Stimulated activated CD4-positive, alpha-beta T cell treated with anti-CD3 and anti-CD28 coated beads, Interleukin-15, amount 100 ng/mL, for 48 hours (primary cell): ENCODE measurements around the gene JDP2.
A peak's percentile ranks its signal among the peaks of the same experiment; 100 is the strongest.

Experiments used
- DNase-seq, 2 donors: peaks; one replicate each; pipeline ENCODE4 v3.0.0-alpha.2; 2020; ENCODE audit warnings: low read depth in 2 of 2

Gene JDP2

DNA sequence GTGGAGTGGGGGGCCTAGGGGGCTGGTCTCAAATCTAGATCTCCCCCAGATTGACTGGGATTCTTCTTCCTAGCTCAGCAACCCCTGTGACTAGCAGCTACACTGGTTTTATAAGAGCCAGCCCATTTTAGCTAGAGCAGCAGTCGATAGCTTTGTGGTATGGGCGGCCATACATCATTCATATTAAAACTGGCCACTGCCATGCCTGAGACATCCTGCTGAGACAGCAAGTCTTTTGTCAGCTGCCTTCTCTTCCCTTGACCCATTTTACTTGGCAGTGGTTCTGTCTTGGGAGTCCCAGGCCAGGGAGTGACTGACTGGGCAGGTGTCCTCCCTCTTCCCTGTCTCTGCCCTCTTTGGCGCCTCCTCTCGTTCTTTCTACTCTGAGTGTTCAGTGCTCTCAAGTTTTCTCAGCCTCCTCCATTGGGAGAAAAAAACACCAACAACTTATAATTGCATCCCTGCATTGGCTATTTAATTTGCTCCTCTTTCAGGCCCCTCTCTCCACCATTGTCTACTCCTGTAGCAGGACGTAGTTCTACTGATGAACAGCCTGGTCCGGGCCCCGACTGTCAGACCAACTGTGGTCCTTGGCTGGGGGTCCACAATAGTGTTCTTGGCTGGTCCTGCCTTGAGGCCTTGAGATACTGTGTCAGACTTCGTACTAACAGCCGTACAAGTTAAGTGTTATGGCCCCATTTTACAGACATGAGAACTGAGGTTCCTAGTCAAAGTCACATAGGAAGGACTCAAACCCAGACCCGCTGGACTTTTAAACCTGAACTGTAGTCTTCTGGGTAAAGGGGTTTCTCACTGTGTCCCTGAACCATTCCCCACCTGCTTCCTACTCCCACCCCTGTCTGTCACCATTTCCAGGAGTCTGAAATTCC is 18.3 kb upstream of the JDP2 start:
- no peak for DNase-seq

DNA sequence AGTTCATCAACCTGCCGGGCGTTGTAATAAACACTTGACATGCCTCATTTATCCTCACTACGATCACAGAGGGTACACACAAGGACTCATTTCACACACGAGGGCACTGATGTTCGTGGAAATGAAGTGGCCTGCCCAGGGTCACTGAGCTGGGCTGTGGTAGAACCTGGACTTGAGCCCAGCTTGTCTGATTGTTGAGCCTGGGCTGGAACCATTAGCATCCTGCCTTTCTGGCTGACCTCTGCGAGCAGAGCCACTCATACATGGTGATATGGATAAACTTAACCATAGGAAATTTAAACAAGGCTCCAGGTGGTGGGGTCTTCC is 16.6 kb upstream of the JDP2 start:
- DNase-seq, result no peak

DNA sequence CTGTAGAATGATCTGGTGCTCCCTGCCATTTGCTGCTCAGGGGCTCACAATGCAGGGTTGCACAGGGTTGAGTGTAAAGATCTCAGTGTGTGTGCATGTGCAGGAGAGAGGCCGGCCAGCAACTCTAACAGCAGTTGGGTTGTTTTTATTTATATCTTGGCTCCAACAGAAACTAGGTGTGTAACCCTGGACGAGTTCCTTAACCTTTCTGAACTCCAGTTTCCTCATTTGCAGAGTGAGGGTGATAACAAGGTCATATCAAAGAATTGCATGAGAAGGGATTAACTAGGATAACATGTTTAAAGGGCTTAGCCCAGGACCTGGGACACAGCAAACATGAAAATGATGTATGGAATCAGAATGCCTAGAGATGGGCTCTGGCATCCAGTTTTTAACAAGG is 14.8 kb upstream of the JDP2 start:
- DNase-seq, result no peak

DNA sequence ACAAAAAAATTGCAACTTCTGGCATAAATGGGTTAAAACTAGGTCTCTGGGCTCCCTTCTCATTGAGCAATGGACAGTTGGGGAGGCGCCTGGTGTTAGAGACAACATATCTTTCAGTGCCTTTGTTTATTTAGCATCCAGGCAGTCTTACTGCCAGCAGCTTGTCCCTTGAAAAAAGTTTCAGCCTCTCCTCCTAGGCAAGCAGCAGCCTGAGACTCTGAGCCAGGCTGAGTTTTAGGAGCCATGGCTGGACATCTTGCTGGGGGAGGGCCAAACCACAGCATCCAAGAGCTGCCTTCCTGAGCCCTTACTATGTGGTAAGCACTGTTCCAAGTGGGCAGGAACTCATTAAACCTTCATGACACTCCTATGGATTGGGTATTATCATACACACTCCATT is 10.1 kb upstream of the JDP2 start:
- DNase-seq, result no peak

DNA sequence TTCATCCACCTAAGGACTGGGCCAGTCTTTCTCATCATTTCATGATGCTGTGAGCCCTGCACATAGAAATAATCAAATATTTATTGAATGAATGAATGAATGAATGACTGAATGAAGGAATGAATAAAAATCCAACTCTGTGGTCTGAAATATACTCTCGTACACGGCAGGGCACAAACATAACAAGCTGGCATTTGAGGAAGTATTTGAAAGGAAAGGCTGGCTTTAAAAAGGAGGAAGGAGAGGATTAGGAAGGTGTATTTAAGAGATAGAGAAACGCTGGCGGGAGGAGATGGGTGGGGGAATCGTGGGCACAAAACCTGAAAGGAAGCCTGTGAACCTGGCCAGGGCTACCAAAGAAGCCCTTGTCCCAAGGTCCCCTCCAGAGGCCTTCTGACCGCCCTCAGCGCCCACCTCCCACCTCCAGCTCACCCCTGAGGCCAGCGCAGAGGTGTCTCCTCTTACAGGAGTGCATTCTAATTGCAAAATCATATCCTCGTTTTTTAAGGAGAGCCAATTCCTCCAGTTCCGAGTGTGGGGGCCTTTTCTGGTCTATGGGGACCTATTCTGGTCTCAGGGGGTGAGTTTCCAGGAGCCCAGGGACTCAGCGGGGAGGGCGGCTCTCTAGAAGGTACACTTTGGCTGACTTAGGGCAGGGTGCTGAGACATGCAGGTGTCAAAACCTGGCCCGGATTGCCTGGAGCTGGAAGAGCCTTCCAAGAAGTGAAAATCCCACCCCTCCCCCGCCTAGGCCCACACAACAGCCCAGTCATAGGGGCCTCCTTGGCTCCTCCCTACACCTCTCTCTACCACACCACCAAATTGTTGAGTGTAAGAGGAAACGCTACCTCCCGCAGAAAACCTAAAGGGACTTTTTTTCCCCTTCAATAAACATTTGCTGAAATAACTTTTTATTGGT is 8.7 kb upstream of the JDP2 start:
- DNase-seq, result peak; percentile 36 to 48

DNA sequence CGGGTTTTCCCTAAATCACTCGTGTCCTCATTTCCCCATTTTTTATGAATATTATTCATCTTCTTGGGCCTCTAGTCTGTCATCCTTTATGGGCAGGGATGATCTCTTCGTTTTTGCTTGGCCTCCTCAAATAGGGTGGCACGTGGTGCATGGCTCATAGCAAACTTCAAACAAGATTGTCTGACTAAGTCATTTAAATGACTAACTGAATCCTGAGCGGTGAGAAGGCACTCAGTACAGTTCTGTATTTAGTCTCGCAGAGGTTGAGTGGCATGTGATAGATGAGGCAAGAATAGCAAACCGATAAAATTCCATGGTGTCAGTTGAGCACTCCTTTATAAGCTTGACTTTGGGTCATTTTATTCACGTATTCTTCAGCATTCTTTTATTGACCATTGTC is 5.7 kb upstream of the JDP2 start:
- peak in 1 of 2 donors; percentile 33 for DNase-seq

DNA sequence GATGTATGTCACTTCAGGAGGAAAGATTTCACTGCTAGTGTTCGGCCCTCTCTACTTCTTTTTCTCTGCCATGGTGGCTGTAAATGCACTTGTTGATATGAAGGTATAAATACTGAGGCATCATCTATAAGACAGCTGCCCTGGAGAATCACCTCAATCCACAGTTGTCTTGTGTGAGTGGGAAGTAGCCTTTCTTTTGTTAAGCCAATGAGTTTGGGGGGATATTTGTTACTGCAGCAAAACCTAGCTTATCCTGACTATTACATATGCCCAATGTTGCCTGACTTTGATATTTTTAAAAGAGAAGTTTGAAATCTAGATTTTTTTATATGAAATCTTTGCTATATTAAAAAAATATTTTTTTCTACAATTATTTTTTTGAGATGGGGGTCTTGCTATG is 3.3 kb upstream of the JDP2 start:
- no peak for DNase-seq

DNA sequence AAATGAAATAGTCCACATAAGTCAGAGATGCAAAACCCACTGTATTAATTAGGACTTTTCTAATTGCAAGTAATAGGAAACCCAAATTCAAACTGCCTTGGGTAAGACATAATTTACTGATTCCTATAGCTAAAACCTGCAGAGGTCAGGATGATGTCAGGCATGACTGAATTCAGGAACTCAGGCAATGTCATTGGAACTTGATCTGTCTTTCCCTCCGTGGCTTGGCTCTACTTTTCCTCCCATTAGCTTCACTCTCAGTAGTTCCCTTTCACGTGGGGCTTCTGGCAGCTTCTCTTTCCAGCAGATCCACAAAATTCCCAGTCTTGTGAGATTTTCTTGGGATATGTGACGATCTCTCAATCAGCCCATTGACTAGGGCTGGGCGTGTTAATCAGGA is 2.4 kb upstream of the JDP2 start:
- DNase-seq, result no peak

DNA sequence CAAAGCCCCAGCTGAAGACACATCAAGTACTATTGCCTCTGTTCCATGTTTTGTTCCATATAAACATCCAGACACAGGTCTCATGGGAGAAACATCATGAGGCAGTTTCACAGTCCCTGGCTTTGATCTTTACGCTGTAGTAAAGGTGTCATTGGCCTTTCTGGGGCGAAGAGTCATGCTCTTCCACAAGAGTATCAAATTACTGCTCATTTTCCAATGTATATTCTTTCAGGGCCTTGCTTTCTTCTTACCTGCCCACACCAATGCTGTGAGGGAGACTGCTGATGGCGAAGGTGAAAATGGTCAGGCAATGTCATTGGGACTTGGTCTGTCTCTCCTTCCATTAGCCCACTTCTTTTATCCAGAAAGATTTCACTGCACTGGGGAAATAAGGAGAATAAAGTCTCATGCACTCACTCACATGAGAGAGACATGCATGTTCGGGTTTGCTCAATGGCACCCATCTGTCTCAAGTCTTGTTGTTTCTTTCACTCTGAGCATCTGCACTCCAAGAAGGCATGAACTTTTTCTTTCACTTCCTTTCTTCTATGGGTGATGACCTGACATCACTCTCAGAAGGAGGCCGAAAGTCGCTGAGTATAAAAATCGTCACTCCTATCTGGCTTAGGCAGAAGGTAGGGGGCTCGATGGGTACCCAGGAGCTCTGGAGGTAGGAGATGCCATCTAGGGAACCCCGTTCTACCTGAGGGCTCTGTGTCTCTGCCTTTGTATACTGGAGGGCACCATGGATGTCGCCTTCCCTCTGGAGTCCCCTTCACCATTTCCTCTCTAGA is 1.3 kb upstream of the JDP2 start:
- DNase-seq, result no peak

DNA sequence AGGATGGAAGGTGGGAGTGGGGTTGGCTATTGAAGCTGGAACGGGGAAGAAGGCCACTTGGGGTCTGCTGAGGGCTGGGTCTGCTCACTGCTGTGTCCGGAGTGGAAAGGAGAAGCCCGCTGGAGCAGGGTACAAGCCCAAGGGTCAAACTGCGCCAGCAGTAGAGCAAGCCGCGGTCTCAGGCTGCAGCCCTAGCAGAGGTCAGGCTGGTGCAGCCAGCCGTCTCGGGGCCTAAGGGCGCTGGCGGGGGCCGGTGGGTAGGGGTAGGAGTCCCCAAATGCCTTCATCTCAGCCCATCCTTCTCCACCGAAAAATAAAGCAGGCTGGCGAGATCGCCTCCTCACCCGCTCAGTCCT is 718 bp upstream of the JDP2 start:
- no peak for DNase-seq

DNA sequence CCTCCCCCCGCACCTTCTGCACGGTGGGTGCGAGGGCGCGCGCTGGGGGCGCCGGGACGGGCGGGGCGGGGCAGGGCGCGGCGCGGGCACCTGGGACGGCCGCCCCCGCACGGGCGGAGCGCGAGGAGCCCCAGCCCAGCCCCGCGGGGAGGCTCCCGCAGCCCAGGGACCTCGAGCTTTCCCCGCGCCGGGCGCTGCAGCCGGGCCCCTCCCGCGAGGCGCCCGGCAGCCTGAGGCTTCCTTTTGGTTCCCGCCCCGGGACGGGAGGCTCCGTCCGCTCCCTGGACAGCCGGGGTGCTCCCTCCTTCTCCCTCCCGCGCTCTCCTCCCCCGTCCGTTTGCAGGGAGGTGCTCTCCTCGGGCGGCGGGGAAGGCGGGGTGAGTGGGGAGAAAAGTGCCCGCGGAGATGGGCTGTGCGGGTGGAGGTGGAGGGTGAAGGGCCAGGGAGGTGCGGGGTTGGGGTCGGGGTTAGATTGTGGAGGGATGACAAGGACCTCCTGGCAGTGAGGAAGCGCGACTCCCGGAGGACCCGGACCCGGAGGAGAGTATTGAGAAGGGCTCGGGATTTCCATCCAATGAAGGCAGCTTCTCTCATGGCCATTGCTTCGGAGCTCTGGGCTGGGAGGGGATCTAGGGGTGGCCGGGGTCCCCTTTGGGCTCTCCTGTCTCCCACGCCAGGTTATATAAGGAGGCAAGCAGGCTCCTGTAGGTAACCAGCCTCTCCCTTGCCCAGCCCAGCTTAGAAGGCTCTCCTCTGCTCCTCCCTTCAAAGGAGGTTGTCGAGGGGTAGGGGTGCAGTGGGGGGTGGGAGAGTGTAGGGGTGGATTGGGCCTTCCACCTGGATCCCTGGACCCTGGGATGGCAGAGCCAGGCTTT is 645 bp downstream of the JDP2 start:
- DNase-seq, result peak in 1 of 2 donors; percentile 7

DNA sequence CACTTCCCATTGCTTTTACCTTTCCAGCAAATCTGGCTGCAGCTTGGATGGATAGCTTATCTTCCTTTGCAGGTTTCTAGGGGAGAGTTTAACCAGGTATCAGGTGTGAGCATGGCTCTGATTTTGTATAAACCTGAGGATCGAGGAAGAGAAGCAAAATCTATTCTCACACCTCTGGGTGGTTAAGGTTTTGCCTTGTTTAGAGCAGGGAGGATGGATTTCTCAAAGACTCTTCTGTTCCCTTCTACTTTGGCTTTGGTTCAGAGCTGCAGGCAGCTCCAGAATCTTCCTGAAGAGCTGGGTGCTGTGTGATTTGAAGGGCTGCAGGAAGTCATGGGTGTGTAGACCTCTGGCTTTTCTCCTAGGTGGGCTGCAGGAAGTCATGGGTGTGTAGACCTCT is 1.7 kb downstream of the JDP2 start:
- no peak for DNase-seq

DNA sequence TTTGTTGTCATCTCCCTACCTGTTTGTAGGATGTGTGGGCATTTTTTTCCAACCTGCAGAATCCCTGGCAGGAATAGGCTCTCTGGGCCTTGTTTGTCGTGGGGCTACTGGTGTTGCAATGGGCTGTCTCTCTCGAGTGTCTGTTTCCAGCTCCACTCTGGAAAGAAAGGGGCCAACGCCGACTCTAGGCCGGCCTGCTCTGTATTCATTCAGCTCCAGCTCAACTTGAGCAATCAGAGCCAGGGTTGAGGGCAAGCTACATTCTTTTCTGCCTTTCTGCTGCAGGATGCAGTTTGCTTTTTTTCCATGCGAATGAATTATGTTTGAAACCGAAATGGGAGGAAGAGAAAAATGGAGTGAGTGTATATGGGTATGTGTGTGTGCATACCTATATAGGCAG is 2.3 kb downstream of the JDP2 start:
- DNase-seq, result no peak

DNA sequence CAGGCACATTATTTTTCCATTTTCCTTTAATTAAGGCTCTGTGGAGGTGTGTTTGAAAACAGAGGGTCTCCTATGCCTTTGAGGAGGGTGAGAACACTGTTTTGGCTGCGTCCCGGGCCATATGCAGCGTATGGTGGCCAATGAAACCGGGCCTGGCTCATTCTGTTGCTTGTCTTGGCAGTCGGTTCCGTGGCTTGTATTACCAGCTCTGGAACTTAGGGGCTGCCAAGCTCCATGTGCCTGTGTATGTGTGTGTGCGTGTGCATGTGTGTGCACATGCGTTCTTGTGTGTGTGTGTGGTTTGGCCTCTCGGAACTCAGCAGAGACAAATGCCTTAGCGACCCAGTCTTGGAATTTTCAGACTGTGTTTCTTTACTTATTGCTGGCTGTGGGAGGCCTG is 2.7 kb downstream of the JDP2 start:
- DNase-seq, result no peak

DNA sequence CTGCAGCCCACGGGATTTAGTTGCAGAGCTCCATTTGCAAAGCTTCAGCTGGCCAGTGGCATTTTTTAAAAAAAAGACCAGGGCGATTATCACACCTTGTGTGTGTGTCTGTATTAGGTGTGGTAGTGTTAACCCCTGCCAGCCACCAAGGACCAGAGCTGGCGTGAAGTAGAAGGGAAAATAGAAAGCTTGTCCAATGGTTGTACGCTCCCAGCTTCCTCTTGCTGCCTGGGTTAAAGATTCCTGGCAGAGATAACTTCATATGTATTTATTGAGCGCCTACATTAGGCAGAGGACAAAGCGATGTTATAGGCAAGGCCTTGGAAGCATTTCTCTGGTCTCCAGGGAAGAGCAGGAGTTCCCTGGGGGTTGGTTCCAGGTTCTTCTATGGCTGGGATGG is 3.2 kb downstream of the JDP2 start:
- no peak for DNase-seq

DNA sequence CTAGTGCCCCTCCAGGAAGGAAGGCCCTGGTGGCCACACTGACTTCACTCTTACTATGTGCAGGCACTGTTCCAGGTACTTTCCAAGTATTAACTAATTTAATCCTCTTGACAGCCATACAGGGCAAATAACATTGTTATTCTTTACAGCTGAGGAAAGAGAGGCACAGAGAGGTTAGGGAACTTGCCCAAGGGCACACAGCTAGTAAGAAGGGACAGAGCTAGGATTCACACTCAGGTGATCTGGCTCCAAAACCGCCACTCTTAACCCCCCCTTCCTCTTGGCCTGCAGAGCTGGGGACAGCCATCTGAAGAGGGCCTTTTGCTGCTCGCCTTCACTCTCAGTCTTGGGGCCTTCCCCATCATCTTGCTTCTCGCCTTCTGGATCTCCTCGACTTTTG is 4.0 kb downstream of the JDP2 start:
- no peak for DNase-seq

DNA sequence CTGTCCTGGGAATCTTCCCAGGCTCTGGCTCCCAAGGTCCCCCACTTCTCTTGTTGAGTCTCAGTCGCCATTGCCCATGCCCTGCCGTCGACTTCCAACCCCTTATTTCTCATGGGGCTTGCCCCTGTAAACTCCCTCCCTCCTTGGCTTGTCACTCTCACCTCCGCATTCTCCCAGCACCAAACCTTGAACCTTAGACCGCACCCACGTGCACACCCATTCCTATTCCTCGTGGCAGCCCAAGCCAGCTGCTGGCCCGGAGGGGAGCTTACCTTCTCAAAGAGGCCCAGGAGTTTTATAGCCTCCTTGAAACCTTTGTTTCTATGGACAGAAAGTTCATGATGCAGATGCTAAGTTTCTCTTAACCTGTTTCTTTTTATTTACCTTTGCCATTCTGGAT is 4.6 kb downstream of the JDP2 start:
- no peak for DNase-seq

DNA sequence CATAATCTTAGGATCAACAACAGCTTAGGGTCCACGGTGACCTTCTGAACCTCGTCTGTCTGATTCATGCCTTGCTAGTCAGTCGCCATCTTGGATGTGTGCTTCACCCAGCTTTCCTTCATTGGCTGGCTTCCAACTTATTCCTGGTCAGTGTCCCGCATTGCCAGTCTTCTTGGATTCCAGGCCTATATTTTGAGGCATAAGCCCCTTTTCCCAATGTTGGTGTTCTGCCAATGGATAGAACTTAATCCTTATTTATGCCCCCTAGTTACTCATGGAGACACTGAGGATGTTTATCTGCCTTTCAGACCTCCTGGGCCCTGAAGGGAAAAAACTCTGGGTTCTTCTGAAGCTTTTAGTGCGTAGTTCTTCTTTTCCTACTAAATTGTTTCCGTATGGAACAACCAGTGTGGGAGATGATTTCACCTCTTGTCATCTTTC is 5.8 kb downstream of the JDP2 start:
- DNase-seq, result no peak

DNA sequence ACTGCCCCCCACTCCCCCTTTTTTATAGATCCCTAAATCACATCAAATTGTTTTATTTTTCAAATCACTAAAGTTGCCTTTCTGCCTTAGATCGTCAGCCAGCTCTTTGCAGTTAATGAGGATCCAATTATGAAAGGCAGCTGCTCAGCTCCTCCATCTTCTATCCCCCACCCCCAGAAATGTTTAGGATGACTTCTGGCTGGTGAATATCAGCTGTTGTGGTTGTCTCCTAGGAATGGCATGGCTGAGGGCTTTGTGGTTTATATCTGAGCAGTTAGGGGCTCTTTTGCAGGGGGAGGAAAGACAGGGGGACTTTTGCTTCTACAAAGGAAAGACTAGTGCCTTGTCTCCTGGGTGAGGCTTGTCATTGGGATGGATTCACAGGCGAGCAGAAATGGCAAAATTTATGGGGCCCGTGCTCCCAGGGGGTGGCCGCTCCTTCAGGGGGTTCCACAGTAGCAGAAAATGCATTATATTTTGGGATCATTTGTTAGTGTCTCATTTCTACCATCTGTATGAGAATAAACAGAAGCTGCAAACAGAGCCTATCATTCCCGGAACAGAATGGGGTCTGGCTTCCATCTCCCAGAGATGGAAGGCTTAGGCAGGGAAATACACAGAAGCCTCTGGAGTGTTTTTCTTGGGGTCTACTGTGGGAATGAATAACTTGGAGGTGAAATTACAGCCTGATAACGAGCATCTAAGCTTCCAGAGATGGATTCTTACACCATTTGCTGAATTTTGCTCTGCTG is 6.5 kb downstream of the JDP2 start:
- DNase-seq, result no peak

DNA sequence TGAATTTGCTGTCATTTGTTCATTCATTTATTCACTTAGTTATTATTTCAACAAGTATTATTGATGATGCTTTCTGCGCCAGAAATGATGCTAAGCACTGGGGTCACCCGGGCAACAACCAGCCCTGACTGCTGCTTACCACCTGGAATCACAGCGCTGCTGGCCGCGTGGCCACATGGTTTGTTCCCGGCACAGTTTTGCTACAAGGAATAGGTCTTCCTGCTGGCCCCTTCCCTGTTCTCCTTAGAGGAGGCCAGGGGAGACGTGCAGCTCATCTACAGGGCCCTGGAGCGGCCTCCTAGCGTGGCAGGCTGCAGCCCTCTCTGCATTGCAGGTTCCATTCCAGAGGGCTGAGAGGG is 7.0 kb downstream of the JDP2 start:
- no peak for DNase-seq

DNA sequence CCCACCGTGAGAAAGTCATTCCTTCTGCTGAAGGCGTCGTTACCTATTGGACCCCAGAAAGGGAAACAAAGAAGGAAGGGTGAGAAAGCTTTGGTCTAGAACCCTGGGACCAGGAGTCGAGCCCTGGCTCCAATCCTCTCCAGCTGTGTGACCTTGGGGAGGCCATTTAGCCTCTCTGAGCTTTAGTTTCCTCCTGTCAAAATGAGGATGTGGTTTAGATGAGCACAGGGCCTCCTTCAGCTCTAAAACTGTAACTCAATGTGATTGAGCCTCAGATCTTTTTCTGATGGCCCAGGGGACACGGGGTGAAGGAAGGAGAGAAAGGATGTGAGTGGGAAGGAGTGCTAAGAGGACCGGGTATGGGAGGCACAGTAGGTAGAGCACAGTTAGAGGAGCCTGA is 7.7 kb downstream of the JDP2 start:
- DNase-seq, result no peak
